ENCODE results near the gene PATZ1. TPM values are rescaled to one million over a fixed set of nuclear protein-coding genes. Genes with fewer than 3 reads are reported as not detected.
A peak's percentile ranks its signal among the peaks of the same experiment; 100 is the strongest.
"Not testable (repeated sequence)": the region's sequence is repeated elsewhere in the genome, so short reads cannot be mapped to it uniquely, and the experiment has no call there.

PATZ1 gene
- total and polyA plus RNA-seq, 9 donors, result 26.3 to 44.5 (median 37.0) TPM

GRCh38 chr22:31326877-31327276, 19.3 kb downstream of the PATZ1 start:
- Histone ChIP-seq H3K4me3 (no peak overlapping the region), H3K4me1 (ENCODE audit: insufficient read depth) (no peaks in the 10 kb centered on the region), H3K27me3 (no peaks in the 10 kb centered on the region), H3K36me3 (no peaks in the 10 kb centered on the region), H3K27ac (no peak overlapping the region), H3K9me3 (no peaks in the 10 kb centered on the region)
- no peak for TF ChIP-seq CTCF (IDR thresholded peaks at IDR 0.05)
- no peak for TF ChIP-seq EP300 (IDR thresholded peaks at IDR 0.05)
- no peak for TF ChIP-seq POLR2A (IDR thresholded peaks at IDR 0.05)
- intact Hi-C loops (cut with DNase I), result no loop called here
- DNase-seq, result no peak
- WGBS, 3 donors, result 91 to 96% (median 92%) methylated on average over 9 of the region's 9 CpGs

- H3K27me3 ChIP-seq, result no peaks in the 10 kb centered on the region
- no peaks in the 10 kb centered on the region for H3K36me3 ChIP-seq
- H3K4me3 ChIP-seq, result no peak overlapping the region
- intact Hi-C loops (cut with DNase I), result no loop called here
- H3K9me3 ChIP-seq, result no peaks in the 10 kb centered on the region
- DNase-seq, result no peak
- H3K27ac ChIP-seq, result no peak overlapping the region
- no peaks in the 10 kb centered on the region for H3K4me1 ChIP-seq (ENCODE audit: insufficient read depth)
- WGBS, 3 donors, result 79 to 88% (median 80%) methylated on average over 8 of the region's 8 CpGs
- TF ChIP-seq POLR2A (IDR thresholded peaks at IDR 0.05) (no peak), EP300 (IDR thresholded peaks at IDR 0.05) (no peak), CTCF (IDR thresholded peaks at IDR 0.05) (no peak)
These were observed 22.3 kb downstream of the PATZ1 start for GRCh38 chr22:31323578-31324550.

GRCh38 chr22:31321421-31321820, 24.7 kb downstream of the PATZ1 start:
- WGBS, 3 donors, result 83 to 94% (median 84%) methylated on average over 4 of the region's 4 CpGs
- TF ChIP-seq EP300 (IDR thresholded peaks at IDR 0.05) (no peak), CTCF (IDR thresholded peaks at IDR 0.05) (no peak), POLR2A (IDR thresholded peaks at IDR 0.05) (no peak)
- Histone ChIP-seq H3K36me3 (no peaks in the 10 kb centered on the region), H3K4me1 (ENCODE audit: insufficient read depth) (no peaks in the 10 kb centered on the region), H3K27me3 (no peaks in the 10 kb centered on the region), H3K9me3 (no peaks in the 10 kb centered on the region), H3K4me3 (no peak overlapping the region), H3K27ac (no peak overlapping the region)
- DNase-seq, result no peak
- intact Hi-C loops (cut with DNase I), result no loop called here

- DNase-seq; intact Hi-C loops (cut with DNase I); H3K4me3 ChIP-seq; H3K9me3 ChIP-seq; H3K36me3 ChIP-seq; H3K27me3 ChIP-seq; H3K4me1 ChIP-seq (ENCODE audit: insufficient read depth): not testable (repeated sequence)
- WGBS, 3 donors, result 78 to 97% (median 92%) methylated on average over 1 of the region's 1 CpG
- peak overlapping the region in 1 of 2 donors; percentile 93 for H3K27ac ChIP-seq
These were observed 31.9 kb downstream of the PATZ1 start for GRCh38 chr22:31314220-31314619.

All from ovary (tissue), 9 donors.